Activated CD8-positive, alpha-beta T cell treated with anti-CD3 and anti-CD28 coated beads, Interleukin-2, amount 10 ng/mL, durations not matched to agents 7 days and 5 days (primary cell): ENCODE results near the gene GNRH2. TPM values are rescaled to one million over a fixed set of nuclear protein-coding genes. Genes with fewer than 3 reads are reported as not detected.
"Not testable (repeated sequence)": the region's sequence is repeated elsewhere in the genome, so short reads cannot be mapped to it uniquely, and the experiment has no call there.

Experiments used
- ATAC-seq: fragments of 150-1000 bp; cut with Tn5 transposase; one replicate; pipeline ENCODE4 v1.10.0; 2021; ENCODE audit warnings: moderate library complexity
- CTCF ChIA-PET: fragments of 350-600 bp; sonication (Branson Sonifier 250); formaldehyde crosslinking; loops from one replicate; lab custom pipeline; 2021; ENCODE audit warnings: antibody characterized with exemption; lab: Charles Lee
- POLR2A ChIA-PET: fragments of 350-600 bp; sonication (Branson Sonifier 250); formaldehyde crosslinking; loops from one replicate; lab custom pipeline; 2021; ENCODE audit warnings: antibody characterized with exemption; lab: Charles Lee
- DNase-seq: peaks from one replicate; pipeline ENCODE4 v3.0.0-alpha.2; 2020
- H3K27ac Mint-ChIP-seq: one replicate; pipeline ENCODE4 v1.8.0; 2021; ENCODE audit warnings: mild to moderate bottlenecking, mixed read lengths
- H3K27me3 Mint-ChIP-seq: one replicate; pipeline ENCODE4 v1.8.0; 2021; ENCODE audit warnings: low read depth, mixed read lengths
- H3K36me3 Mint-ChIP-seq: one replicate; pipeline ENCODE4 v1.8.0; 2021; ENCODE audit warnings: low read depth, mixed read lengths
- H3K4me1 Mint-ChIP-seq: one replicate; pipeline ENCODE4 v1.8.0; 2021; ENCODE audit warnings: low read depth, mixed read lengths
- H3K4me3 Mint-ChIP-seq: one replicate; pipeline ENCODE4 v1.8.0; 2021; ENCODE audit warnings: mild to moderate bottlenecking, mixed read lengths
- H3K9me3 Mint-ChIP-seq: one replicate; pipeline ENCODE4 v1.8.0; 2022; ENCODE audit warnings: mixed read lengths; ENCODE audit not compliant: insufficient read depth
- total RNA-seq, 2 experiments: library from RNA; stranded (reverse); gene quantifications; one replicate each; pipeline ENCODE4 v1.2.3, GENCODE V29; 2021

The GNRH2 gene
- 1 to 10 TPM; 1.5 to 1.7 TPM for total RNA-seq

GRCh38 chr20:3043322-3043721, at the start of gene GNRH2:
TSS of gene GNRH2 (plus strand) at chr20:3043622. CDS start at chr20:3044415, 793 bp downstream.
- Mint-ChIP-seq H3K4me1 (peaks cover 39% of the 10 kb centered on the region), H3K4me3 (no peak within 1 kb of the TSS), H3K9me3 (no peaks in the 10 kb centered on the region), H3K27me3 (no peaks in the 10 kb centered on the region), H3K27ac (no peak within 1 kb of the TSS), H3K36me3 (peaks cover 34% of the 10 kb centered on the region)
- POLR2A ChIA-PET = interaction anchor here (0.7 kb wide), 1 partner anchor 169 kb away, joined by 3 read pairs; no protein-coding TSS in a partner anchor
- CTCF ChIA-PET = no interaction called here
- DNase-seq = no peak
- no peak for ATAC-seq

GRCh38 chr20:2995796-2996195, 47.6 kb upstream of the GNRH2 start:
- POLR2A ChIA-PET = interaction anchor here (0.7 to 1.4 kb wide), 2 partner anchors 9 to 121 kb away, joined by 3 to 4 read pairs; no protein-coding TSS in a partner anchor
- no peak for ATAC-seq

GRCh38 chr20:2998728-2999127, 44.7 kb upstream of the GNRH2 start:
- Mint-ChIP-seq H3K4me1 (no peaks in the 10 kb centered on the region), H3K36me3 (peaks cover 25% of the 10 kb centered on the region), H3K27me3 (no peaks in the 10 kb centered on the region), H3K4me3 (no peak overlapping the region), H3K9me3 (no peaks in the 10 kb centered on the region), H3K27ac (no peak overlapping the region)
- ATAC-seq (no peak), DNase-seq (no peak)
- ChIA-PET CTCF (no interaction called here), POLR2A (no interaction called here)

More at GRCh38 chr20:2995796-2996195, 47.6 kb upstream of the GNRH2 start:
- no peak overlapping the region for H3K4me3 Mint-ChIP-seq
- no peaks in the 10 kb centered on the region for H3K9me3 Mint-ChIP-seq
- H3K4me1 Mint-ChIP-seq = no peaks in the 10 kb centered on the region
- peaks cover 42% of the 10 kb centered on the region for H3K36me3 Mint-ChIP-seq
- H3K27me3 Mint-ChIP-seq = no peaks in the 10 kb centered on the region
- CTCF ChIA-PET = interaction anchor here (1.4 to 1.5 kb wide), 2 partner anchors 8 to 321 kb away, joined by 3 read pairs; no protein-coding TSS in a partner anchor
- H3K27ac Mint-ChIP-seq = no peak overlapping the region
- no peak for DNase-seq

GRCh38 chr20:3000852-3001523, 42.4 kb upstream of the GNRH2 start:
- H3K27ac Mint-ChIP-seq = no peak overlapping the region

GRCh38 chr20:3003416-3003815, 40.0 kb upstream of the GNRH2 start:
- DNase-seq = no peak
- no peak for ATAC-seq
- H3K4me3 Mint-ChIP-seq = no peak overlapping the region
- H3K4me1 Mint-ChIP-seq = no peaks in the 10 kb centered on the region
- ChIA-PET POLR2A (no interaction called here), CTCF (no interaction called here)
- H3K9me3 Mint-ChIP-seq = no peaks in the 10 kb centered on the region
- H3K27me3 Mint-ChIP-seq = no peaks in the 10 kb centered on the region
- no peak overlapping the region for H3K27ac Mint-ChIP-seq
- peaks cover 29% of the 10 kb centered on the region for H3K36me3 Mint-ChIP-seq

More at GRCh38 chr20:3000852-3001523, 42.4 kb upstream of the GNRH2 start:
- Mint-ChIP-seq H3K36me3 (peaks cover 24% of the 10 kb centered on the region), H3K4me1 (no peaks in the 10 kb centered on the region), H3K27me3 (no peaks in the 10 kb centered on the region), H3K4me3 (no peak overlapping the region), H3K9me3 (no peaks in the 10 kb centered on the region)
- ChIA-PET POLR2A (no interaction called here), CTCF (no interaction called here)
- DNase-seq (no peak), ATAC-seq (no peak)

- Mint-ChIP-seq H3K27me3 (no peaks in the 10 kb centered on the region), H3K4me1 (peaks cover 12% of the 10 kb centered on the region), H3K4me3 (no peak overlapping the region), H3K36me3 (peaks cover 42% of the 10 kb centered on the region), H3K9me3 (no peaks in the 10 kb centered on the region), H3K27ac (peak overlapping the region; percentile 23)
- ChIA-PET CTCF (interaction anchor here (1.0 to 1.5 kb wide), 2 partner anchors 16 to 269 kb away, joined by 3 to 7 read pairs; no protein-coding TSS in a partner anchor), POLR2A (interaction anchor here (0.7 kb wide), 1 partner anchor 228 kb away, joined by 3 read pairs; the partner anchor contains the start of gene SLC4A11)
- DNase-seq (no peak), ATAC-seq (peak; percentile 39)
Measured at GRCh38 chr20:3010985-3011723, 32.3 kb upstream of the GNRH2 start.

- DNase-seq = no peak
- Mint-ChIP-seq H3K27ac (no peak overlapping the region), H3K9me3 (no peaks in the 10 kb centered on the region), H3K4me1 (peaks cover 12% of the 10 kb centered on the region), H3K4me3 (no peak overlapping the region), H3K36me3 (peaks cover 44% of the 10 kb centered on the region), H3K27me3 (no peaks in the 10 kb centered on the region)
- peak; percentile 52 for ATAC-seq
- CTCF ChIA-PET = interaction anchor here (1.0 to 1.5 kb wide), 3 partner anchors 17 to 270 kb away, joined by 3 to 7 read pairs (median 3); no protein-coding TSS in a partner anchor
- POLR2A ChIA-PET = interaction anchor here (0.7 kb wide), 1 partner anchor 227 kb away, joined by 3 read pairs; the partner anchor contains the start of gene SLC4A11
Measured at GRCh38 chr20:3011752-3012151, 31.7 kb upstream of the GNRH2 start.

- peaks cover 12% of the 10 kb centered on the region for H3K4me1 Mint-ChIP-seq
- peaks cover 43% of the 10 kb centered on the region for H3K36me3 Mint-ChIP-seq
- no peak overlapping the region for H3K4me3 Mint-ChIP-seq
- CTCF ChIA-PET = interaction anchor here (1.1 kb wide), 1 partner anchor 326 kb away, joined by 3 read pairs; no protein-coding TSS in a partner anchor
- H3K27ac Mint-ChIP-seq = no peak overlapping the region
- H3K9me3 Mint-ChIP-seq = no peaks in the 10 kb centered on the region
- no peak for DNase-seq
- no peaks in the 10 kb centered on the region for H3K27me3 Mint-ChIP-seq
- POLR2A ChIA-PET = interaction anchor here (0.6 to 1.3 kb wide), 2 partner anchors 27 to 45 kb away, joined by 3 to 7 read pairs; no protein-coding TSS in a partner anchor
- no peak for ATAC-seq
Measured at GRCh38 chr20:3013771-3014170, 29.7 kb upstream of the GNRH2 start.

- peaks cover 12% of the 10 kb centered on the region for H3K4me1 Mint-ChIP-seq
- H3K27me3 Mint-ChIP-seq = no peaks in the 10 kb centered on the region
- H3K27ac Mint-ChIP-seq = no peak overlapping the region
- no peak for DNase-seq
- ChIA-PET POLR2A (interaction anchor here (1.3 kb wide), 1 partner anchor 27 kb away, joined by 3 read pairs; no protein-coding TSS in a partner anchor), CTCF (interaction anchor here (1.1 kb wide), 1 partner anchor 326 kb away, joined by 3 read pairs; no protein-coding TSS in a partner anchor)
- no peak overlapping the region for H3K4me3 Mint-ChIP-seq
- H3K36me3 Mint-ChIP-seq = peaks cover 39% of the 10 kb centered on the region
- no peaks in the 10 kb centered on the region for H3K9me3 Mint-ChIP-seq
- ATAC-seq = no peak
Measured at GRCh38 chr20:3014179-3014578, 29.2 kb upstream of the GNRH2 start.

- ChIA-PET CTCF (interaction anchor here (0.6 to 1.1 kb wide), 2 partner anchors 11 to 327 kb away, joined by 3 read pairs; no protein-coding TSS in a partner anchor), POLR2A (interaction anchor here (1.3 kb wide), 1 partner anchor 28 kb away, joined by 3 read pairs; no protein-coding TSS in a partner anchor)
- Mint-ChIP-seq H3K4me1 (peaks cover 11% of the 10 kb centered on the region), H3K27ac (no peak overlapping the region), H3K4me3 (no peak overlapping the region), H3K27me3 (no peaks in the 10 kb centered on the region), H3K36me3 (peaks cover 34% of the 10 kb centered on the region), H3K9me3 (no peaks in the 10 kb centered on the region)
- DNase-seq (no peak), ATAC-seq (no peak)
Measured at GRCh38 chr20:3014662-3015061, 28.8 kb upstream of the GNRH2 start.

GRCh38 chr20:3015302-3015701, 28.1 kb upstream of the GNRH2 start:
- H3K4me3 Mint-ChIP-seq, DNase-seq, H3K9me3 Mint-ChIP-seq, H3K27me3 Mint-ChIP-seq, H3K27ac Mint-ChIP-seq, ATAC-seq, CTCF ChIA-PET: not testable (repeated sequence)
- POLR2A ChIA-PET = interaction anchor here (1.3 kb wide), 1 partner anchor 28 kb away, joined by 3 read pairs; no protein-coding TSS in a partner anchor
- Mint-ChIP-seq H3K36me3 (peaks cover 32% of the 10 kb centered on the region), H3K4me1 (peaks cover 11% of the 10 kb centered on the region)
